CD4-positive, alpha-beta T cell treated with Interleukin-6 at 100 ng/mL for 8 hours (primary cell): ENCODE measurements around the gene HGD.

ENCODE experiments used
- DNase-seq: peaks from one replicate; pipeline ENCODE4 v3.0.0-alpha.2; 2020; ENCODE audit warnings: mixed read lengths, low spot score

The HGD gene, protein sequence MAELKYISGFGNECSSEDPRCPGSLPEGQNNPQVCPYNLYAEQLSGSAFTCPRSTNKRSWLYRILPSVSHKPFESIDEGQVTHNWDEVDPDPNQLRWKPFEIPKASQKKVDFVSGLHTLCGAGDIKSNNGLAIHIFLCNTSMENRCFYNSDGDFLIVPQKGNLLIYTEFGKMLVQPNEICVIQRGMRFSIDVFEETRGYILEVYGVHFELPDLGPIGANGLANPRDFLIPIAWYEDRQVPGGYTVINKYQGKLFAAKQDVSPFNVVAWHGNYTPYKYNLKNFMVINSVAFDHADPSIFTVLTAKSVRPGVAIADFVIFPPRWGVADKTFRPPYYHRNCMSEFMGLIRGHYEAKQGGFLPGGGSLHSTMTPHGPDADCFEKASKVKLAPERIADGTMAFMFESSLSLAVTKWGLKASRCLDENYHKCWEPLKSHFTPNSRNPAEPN

DNA sequence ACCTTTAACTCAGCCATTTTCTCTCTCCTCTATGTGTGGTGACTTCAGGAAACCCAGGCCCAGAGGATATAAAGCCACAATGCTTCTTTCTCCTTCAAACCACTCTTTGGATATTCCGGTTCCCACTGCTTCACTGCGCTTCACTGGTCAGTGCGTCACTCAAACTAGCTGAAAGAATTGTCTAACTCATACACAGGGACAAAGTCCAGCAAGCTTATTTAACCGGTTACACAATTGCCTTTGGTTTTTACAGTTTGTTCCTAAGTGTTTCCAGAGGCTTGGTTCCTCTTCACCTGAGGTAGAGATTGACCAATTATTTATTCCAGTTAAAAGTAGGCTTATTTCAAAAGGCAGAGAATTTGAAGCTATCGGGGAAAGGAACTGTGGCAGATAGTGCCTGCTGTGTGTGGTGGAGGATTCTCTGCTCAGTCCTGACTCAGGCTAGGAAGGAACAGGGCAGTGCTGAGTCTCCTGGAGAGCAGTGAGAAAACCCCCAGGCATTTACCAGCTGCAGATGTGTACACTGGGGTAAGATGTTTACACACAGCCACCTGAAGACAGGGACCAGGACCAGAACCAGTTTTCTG is at the start of gene HGD:
HGD (minus strand) TSS at position 145 of the 587 bp plus-strand sequence; CDS start at position 17, 128 bp downstream.
- DNase-seq = no peak

DNA sequence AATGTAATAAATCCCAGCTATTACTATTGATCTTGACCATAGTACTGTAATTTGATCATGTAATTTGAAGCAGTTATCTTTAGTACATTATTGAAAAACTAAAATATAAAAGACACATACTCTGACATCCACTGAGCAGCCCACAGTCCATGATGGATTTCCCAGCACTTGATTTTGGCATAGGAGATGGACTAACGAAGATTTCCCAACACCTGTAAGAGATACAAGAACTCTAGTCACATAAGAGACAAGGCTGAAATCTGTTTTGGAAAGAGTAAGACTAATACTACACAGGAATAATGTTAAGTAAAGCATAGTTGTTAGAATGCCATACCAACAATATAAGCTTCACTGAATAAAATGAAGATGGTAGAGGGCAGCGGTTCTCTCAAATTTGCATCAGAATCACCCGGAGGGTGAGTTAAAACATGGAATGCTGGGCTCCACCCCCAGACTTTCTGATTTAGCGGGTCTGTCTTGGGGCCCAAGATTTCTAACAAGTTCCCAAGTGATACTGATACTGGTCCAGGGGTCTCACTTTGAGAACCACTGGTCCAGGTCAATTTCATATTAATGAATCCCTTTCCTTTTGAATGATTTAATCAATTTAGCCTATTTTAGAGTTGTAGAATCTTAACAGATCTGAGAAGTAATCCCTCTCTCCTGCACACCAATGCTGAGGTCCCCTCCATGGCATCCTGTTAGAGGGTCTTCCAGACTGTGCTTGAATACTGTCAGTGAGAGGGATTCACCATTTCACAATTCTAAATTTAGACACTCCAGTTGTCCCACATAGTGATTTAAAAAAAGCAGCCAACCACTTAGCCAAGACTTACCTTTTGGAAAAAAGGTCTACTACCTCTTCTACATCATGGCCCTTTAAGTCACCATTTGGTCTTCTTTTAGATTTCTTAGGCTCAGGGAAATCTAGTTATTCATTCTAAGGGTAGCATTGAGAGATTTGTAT is 48.8 kb upstream of the HGD start:
- no peak for DNase-seq

- no peak for DNase-seq
These were observed 44.8 kb upstream of the HGD start for GRCh38 chr3:120726791-120727190.

DNA sequence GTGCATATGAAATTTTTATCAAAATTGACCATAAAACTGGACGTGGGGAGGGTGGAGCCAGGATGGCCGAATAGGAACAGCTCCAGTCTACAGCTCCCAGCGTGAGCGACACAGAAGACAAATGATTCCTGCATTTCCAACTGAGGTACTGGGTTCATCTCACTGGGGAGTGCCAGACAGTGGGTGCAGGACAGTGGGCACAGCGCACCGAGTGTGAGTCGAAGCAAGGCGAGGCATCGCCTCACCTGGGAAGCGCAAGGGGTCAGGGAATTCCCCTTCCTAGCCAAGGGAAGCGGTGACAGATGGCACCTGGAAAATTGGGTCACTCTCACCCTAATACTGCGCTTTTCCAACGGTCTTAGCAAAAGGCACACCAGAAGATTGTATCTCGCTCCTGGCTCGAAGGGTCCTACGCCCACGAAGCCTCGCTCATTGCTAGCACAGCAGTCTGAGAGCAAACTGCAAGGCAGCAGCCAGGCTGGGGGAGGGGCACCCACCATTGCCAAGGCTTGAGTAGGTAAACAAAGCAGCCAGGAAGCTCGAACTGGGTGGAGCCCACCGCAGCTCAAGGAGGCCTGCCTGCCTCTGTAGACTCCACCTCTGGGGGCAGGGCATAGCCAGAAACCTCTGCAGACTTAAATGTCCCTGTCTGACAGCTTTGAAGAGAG is 37.3 kb upstream of the HGD start:
- peak; percentile 52 for DNase-seq

DNA sequence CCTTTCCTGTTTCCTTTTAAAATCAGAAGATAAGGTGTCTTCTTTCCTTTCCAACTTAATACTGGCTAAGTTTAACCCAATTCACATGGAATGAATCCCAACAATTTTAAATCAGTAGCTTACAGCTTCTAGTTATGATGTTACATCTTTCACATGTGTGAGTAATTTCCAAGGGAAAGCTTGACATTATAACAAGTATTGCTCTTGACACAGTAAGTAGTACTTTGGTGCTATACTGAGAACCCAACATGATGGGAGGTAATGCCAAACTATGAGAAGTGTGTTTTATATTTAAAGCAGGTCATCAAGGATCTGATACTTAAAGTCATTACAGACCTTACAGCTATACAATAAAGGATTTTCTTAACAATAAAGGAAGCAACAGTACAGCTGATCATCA is 31.2 kb upstream of the HGD start:
- DNase-seq = no peak

- DNase-seq = no peak
These were observed 28.3 kb upstream of the HGD start for GRCh38 chr3:120710369-120710768.

DNA sequence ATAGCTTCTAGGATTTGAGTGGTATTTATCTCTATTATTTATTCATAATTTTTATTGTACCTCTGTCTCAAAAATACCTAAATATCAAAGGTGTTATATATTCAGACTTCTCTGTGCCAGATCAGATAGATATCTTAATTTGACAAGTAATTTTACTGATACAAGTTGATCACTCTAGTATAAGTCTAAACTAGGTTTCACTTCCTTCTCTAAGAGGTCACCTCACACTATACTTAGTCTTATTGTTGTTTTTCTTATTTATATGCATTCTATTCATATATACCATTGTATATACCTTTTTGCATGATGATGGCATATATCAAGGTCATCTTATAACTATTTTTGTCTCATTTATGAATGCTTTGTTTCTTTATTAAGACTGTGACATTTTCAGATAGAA is 26.4 kb upstream of the HGD start:
- DNase-seq = no peak

GRCh38 chr3:120706950-120707349 is 24.9 kb upstream of the HGD start:
- no peak for DNase-seq

- no peak for DNase-seq
These were observed 24.0 kb upstream of the HGD start for GRCh38 chr3:120705884-120706582.

- DNase-seq = no peak
These were observed 17.3 kb upstream of the HGD start for GRCh38 chr3:120699333-120699732.

DNA sequence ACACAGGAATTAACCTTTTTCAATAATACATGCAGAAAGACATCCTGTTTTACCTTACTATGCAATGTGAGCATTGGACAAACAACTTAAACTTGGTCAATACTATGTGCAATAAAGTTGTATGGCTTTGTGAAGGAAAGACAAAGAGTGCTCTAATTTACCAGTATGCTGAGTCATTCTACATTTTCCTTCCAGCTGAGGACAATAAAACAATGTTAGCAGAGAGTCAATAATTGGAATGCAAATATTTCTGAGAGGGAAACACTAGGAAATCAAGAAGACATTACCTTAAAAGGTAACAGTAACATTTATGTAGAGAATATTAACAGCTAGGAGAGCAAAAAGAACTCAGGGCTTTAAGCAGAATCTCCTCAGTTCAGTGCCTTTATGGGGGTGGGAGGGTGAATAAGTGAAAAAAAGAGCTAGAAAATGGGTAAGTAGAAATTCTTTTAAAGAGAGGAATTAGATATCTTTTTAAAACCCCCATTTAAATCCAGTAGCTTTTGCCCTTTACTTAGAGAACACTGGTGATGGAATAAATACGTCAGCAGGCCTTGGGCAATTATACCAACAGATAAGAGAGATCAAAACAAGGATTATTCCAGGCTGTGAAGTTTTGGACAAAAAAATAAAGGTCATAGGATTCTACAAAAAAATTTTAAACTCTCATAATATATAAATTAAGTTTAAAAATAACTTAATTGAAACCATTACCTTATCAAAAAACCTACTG is 11.6 kb upstream of the HGD start:
- no peak for DNase-seq

GRCh38 chr3:120689395-120689794 is 7.4 kb upstream of the HGD start:
- no peak for DNase-seq

GRCh38 chr3:120688121-120688520 is 6.1 kb upstream of the HGD start:
- DNase-seq = no peak

- no peak for DNase-seq
These were observed 3.4 kb upstream of the HGD start for GRCh38 chr3:120685411-120685810.

DNA sequence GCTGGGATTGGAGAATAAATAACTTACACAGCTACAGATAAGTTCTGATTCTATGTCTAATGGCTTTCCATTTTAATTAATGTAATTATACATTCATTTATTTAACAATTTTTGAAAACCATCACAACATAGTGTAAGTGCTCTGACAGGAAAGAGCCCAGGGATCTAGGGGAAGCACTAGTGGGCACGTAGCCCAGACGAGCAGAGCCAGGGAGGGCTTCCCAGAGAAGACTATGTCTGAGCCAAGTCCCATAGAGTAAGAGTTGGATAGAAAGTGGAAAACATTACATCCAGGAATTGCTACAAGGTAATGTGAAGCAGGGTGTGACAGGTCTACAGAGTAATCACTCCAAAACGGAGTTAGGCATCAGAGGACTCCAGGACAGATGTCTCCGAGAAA is 2.9 kb upstream of the HGD start:
- no peak for DNase-seq

DNA sequence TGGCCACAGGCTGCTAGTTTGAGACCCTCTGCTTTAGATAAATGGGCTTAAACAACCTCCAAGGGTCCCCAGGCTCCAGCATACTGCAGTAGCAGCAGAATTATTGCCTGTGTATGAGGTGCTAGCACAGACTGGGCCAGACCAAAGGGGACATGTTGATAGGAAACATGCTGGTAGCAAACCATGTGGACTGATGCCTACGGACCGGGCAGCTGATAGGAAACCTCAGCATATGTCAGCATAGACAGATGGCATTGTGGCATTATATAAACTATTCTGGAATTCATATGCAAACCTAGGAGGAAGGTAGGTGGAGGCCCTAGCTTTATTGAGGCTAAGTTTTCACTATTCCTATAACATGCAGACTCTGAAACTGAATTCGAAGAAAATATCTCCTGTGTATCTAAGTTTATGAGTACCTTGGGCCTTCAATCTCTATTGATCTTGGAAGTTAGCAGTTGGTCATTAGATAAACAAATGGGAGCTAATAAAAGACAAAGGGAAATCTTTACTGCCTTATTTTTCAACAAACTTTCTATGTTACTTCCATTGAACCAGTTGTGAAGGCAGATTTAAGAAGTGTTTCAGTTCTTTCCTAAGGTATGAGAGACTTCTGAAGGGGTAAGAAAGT is 1.7 kb upstream of the HGD start:
- DNase-seq = no peak

DNA sequence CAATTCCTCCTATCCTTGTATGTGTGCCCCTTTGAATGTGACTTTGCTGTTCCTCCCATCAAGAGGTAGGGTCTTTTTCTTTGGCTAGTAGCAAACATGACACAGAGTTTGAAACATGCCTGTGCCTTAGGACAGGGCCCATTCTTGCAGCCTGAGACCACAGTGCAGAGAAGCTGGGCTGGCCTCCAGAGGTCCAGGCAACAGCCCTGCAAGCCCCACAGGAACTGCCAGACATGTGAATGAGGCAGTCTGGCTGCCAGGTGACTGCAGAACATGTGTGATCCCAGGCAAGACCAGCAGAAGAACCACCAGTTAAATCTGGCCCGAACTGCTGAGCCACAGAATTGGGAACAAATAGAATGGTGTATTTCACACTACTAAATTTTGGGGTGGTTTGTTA is 1.2 kb upstream of the HGD start:
- no peak for DNase-seq

- no peak for DNase-seq
These were observed 467 bp downstream of the HGD start for GRCh38 chr3:120681506-120682038.

- DNase-seq = no peak
These were observed 1.0 kb downstream of the HGD start for GRCh38 chr3:120681018-120681417.
